HCT116 (cell line): ENCODE data around the gene PEX1. TPM values are rescaled to one million over a fixed set of nuclear protein-coding genes. Genes with fewer than 3 reads are reported as not detected.

Source experiments
- ATAC-seq: fragments of 200-7000 bp; cut with Tn5 transposase; 2 replicates; pipeline ENCODE4 v1.9.1; 2020; ENCODE audit warnings: mild to moderate bottlenecking, moderate library complexity
- BruUV-seq: library from RNA; stranded (reverse); fragments of 400-500 nt; replicated peaks from 2 replicates; lab custom pipeline; 2021; lab: Mats Ljungman, UMichigan
- CTCF ChIA-PET: fragments of 300-600 bp; sonication (Branson Sonifier 250); formaldehyde crosslinking; loops from one replicate; lab custom pipeline; 2021; ENCODE audit warnings: antibody characterized with exemption; lab: Charles Lee
- POLR2A ChIA-PET: fragments of 300-600, 350-600 bp; sonication (Branson Sonifier 250); formaldehyde crosslinking; loops from one replicate; lab custom pipeline; 2021; ENCODE audit warnings: antibody characterized with exemption; lab: Charles Lee
- RAD21 ChIA-PET, 2 experiments: fragments of 300-600 bp; sonication (Branson Sonifier 250); formaldehyde crosslinking; loops; one replicate each; lab custom pipeline; 2023; ENCODE audit warnings: low total read pairs in 2 of 2; ENCODE audit not compliant: uncharacterized antibody in 2 of 2, unreplicated experiment in 2 of 2, low non-redundant PET in 1 of 2; lab: Charles Lee
- DNase-seq: peaks from one replicate; pipeline ENCODE4 v3.0.0-alpha.2; 2010; ENCODE audit warnings: low read depth, low spot score
- H2AFZ ChIP-seq: fragments of 200-600 bp; shearing (Covaris generic), sonication (generic); 2 replicates; pipeline ENCODE4 v1.6.1; 2017; ENCODE audit warnings: low read depth, mixed run types, mixed read lengths, antibody characterized with exemption, low read length; ENCODE audit not compliant: poor library complexity, severe bottlenecking
- H3K27ac ChIP-seq: 2 replicates; pipeline ENCODE4 v1.5.1; 2012; ENCODE audit warnings: low read depth, low read length
- H3K27me3 ChIP-seq: fragments of 200-600 bp; sonication (generic); 2 replicates; pipeline ENCODE4 v1.6.1; 2016; ENCODE audit warnings: mixed run types, low read length, mixed read lengths; ENCODE audit not compliant: insufficient read depth
- H3K36me3 ChIP-seq, 2 experiments: fragments of 200-500 bp in 1 of 2; fragments of 200-600 bp in 1 of 2; sonication (Bioruptor generic) in 1 of 2; sonication (generic) in 1 of 2; 2 replicates each; pipeline versions ENCODE4 v1.5.1 to v1.6.1; 2014 to 2016; ENCODE audit warnings: low read length in 2 of 2, inconsistent platforms in 1 of 2, mixed read lengths in 1 of 2, mixed run types in 1 of 2; ENCODE audit not compliant: insufficient read depth in 2 of 2, control insufficient read depth in 1 of 2
- H3K4me1 ChIP-seq, 2 experiments: fragments of 200-600 bp in 1 of 2; sonication (generic) in 1 of 2; 2 replicates each; pipeline versions ENCODE4 v1.5.1 to v1.6.1; 2012 to 2017; ENCODE audit warnings: low read length in 2 of 2, inconsistent platforms in 1 of 2, mild to moderate bottlenecking in 1 of 2, mixed read lengths in 1 of 2, mixed run types in 1 of 2, moderate library complexity in 1 of 2; ENCODE audit not compliant: insufficient read depth in 2 of 2, control insufficient read depth in 1 of 2
- H3K4me2 ChIP-seq: fragments of 200-600 bp; sonication (generic); 2 replicates; pipeline ENCODE4 v1.6.1; 2017; ENCODE audit warnings: mixed run types, low read length, mixed read lengths
- H3K4me3 ChIP-seq, 2 experiments: fragments of 200-600 bp in 1 of 2; sonication (generic) in 1 of 2; replicated peaks in 1 of 2; 2 replicates each; pipeline ENCODE4 v1.5.1; 2011 to 2016; ENCODE audit warnings: low read length in 2 of 2, control low read depth in 1 of 2, low read depth in 1 of 2, mild to moderate bottlenecking in 1 of 2, mixed read lengths in 1 of 2, mixed run types in 1 of 2
- H3K79me2 ChIP-seq: fragments of 200-600 bp; sonication (generic); 2 replicates; pipeline ENCODE4 v1.6.1; 2017; ENCODE audit warnings: mild to moderate bottlenecking, mixed run types, low read length, moderate library complexity, mixed read lengths; ENCODE audit not compliant: insufficient read depth
- H3K9ac ChIP-seq: fragments of 200-600 bp; sonication (generic); 2 replicates; pipeline ENCODE4 v1.6.1; 2016; ENCODE audit warnings: low read length, mixed read lengths
- H3K9me2 ChIP-seq: fragments of 200-600 bp; sonication (generic), shearing (Covaris generic); 2 replicates; pipeline ENCODE4 v1.6.1; 2017; ENCODE audit warnings: mixed run types, mild to moderate bottlenecking, moderate library complexity; ENCODE audit not compliant: insufficient read depth
- H3K9me3 ChIP-seq, 2 experiments: fragments of 200-500 bp in 1 of 2; fragments of 200-600 bp in 1 of 2; sonication (Bioruptor generic) in 1 of 2; sonication (generic) in 1 of 2; 2 replicates each; pipeline ENCODE4 v1.6.1; 2014 to 2017; ENCODE audit warnings: low read length in 2 of 2, mixed read lengths in 2 of 2, inconsistent platforms in 1 of 2, low read depth in 1 of 2, mild to moderate bottlenecking in 1 of 2, mixed run types in 1 of 2, moderate library complexity in 1 of 2; ENCODE audit not compliant: control insufficient read depth in 1 of 2, insufficient read depth in 1 of 2
- H4K20me1 ChIP-seq: fragments of 200-600 bp; sonication (generic), shearing (Covaris generic); 2 replicates; pipeline ENCODE4 v1.6.1; 2017; ENCODE audit warnings: mixed run types, mild to moderate bottlenecking, moderate library complexity; ENCODE audit not compliant: insufficient read depth
- CBX3 ChIP-seq: IDR thresholded peaks from 2 replicates; pipeline ENCODE4 v1.6.1; 2012; ENCODE audit warnings: low read depth
- CEBPB ChIP-seq: IDR thresholded peaks from 2 replicates; pipeline ENCODE4 v1.6.1; 2012; ENCODE audit warnings: low read depth
- EGR1 ChIP-seq: IDR thresholded peaks from 2 replicates; pipeline ENCODE4 v1.6.1; 2012; ENCODE audit warnings: low read depth
- ELF1 ChIP-seq: IDR thresholded peaks from 2 replicates; pipeline ENCODE4 v1.6.1; 2012; ENCODE audit warnings: low read depth, borderline replicate concordance
- EZH2 ChIP-seq: fragments of 200-600 bp; sonication (generic); IDR thresholded peaks from 2 replicates; pipeline ENCODE4 v1.6.1; 2017; ENCODE audit warnings: antibody characterized with exemption, mixed run types
- EZH2phosphoT487 ChIP-seq: fragments of 200-600 bp; IDR thresholded peaks from 2 replicates; pipeline ENCODE4 v1.6.1; 2018; ENCODE audit warnings: antibody characterized with exemption, borderline replicate concordance
- FOSL1 ChIP-seq: IDR thresholded peaks from 2 replicates; pipeline ENCODE4 v1.6.1; 2012; ENCODE audit warnings: low read depth
- JUND ChIP-seq: IDR thresholded peaks from 2 replicates; pipeline ENCODE4 v1.6.1; 2012
- POLR2A ChIP-seq: IDR thresholded peaks from 2 replicates; pipeline ENCODE4 v1.7.0; 2011; ENCODE audit warnings: borderline replicate concordance; ENCODE audit not compliant: insufficient read depth, insufficient read length; ENCODE audit errors: extremely low read depth
- POLR2AphosphoS5 ChIP-seq: IDR thresholded peaks from 2 replicates; pipeline ENCODE4 v1.6.1; 2011; ENCODE audit warnings: mild to moderate bottlenecking, low read depth, low read length, moderate library complexity
- RAD21 ChIP-seq: IDR thresholded peaks from 2 replicates; pipeline ENCODE4 v1.6.1; 2012; ENCODE audit warnings: low read depth, mild to moderate bottlenecking
- TCF7L2 ChIP-seq: IDR thresholded peaks from 2 replicates; pipeline ENCODE4 v1.7.0; 2011; ENCODE audit warnings: borderline replicate concordance, inconsistent platforms; ENCODE audit not compliant: insufficient read depth, insufficient read length; ENCODE audit errors: extremely low read depth
- intact Hi-C: fragments of 100-400 bp; cut with micrococcal nuclease; formaldehyde crosslinking; loops from 2 replicates; pipeline ENCODE4 v1.10.0; 2022
- total RNA-seq: library from RNA; stranded (reverse); gene quantifications from one replicate; pipeline ENCODE4 v1.2.1, GENCODE V29; 2021; ENCODE audit not compliant: unreplicated experiment
- TF ChIP-seq, protein P1 (sequence below): IDR thresholded peaks from 2 replicates; pipeline ENCODE4 v1.6.1; 2012
- TF ChIP-seq, protein P2 (sequence below): IDR thresholded peaks from 2 replicates; pipeline ENCODE4 v1.6.1; 2012
- TF ChIP-seq, protein P3 (sequence below), 3 experiments: fragments of 200-600 bp in 1 of 3; sonication (generic) in 1 of 3; IDR thresholded peaks in 2 of 3; conservative IDR thresholded peaks in 1 of 3; 2 replicates each; pipeline ENCODE4 v1.5.1; 2012 to 2017; ENCODE audit warnings: low read depth in 2 of 3, low read length in 2 of 3, antibody characterized with exemption in 1 of 3, borderline replicate concordance in 1 of 3, control low read depth in 1 of 3, mild to moderate bottlenecking in 1 of 3, mixed read lengths in 1 of 3, mixed run types in 1 of 3, moderate library complexity in 1 of 3; ENCODE audit not compliant: insufficient read depth in 1 of 3

The PEX1 gene
- total RNA-seq, 1 experiment from 2014 or later, result 13.1 TPM

DNA sequence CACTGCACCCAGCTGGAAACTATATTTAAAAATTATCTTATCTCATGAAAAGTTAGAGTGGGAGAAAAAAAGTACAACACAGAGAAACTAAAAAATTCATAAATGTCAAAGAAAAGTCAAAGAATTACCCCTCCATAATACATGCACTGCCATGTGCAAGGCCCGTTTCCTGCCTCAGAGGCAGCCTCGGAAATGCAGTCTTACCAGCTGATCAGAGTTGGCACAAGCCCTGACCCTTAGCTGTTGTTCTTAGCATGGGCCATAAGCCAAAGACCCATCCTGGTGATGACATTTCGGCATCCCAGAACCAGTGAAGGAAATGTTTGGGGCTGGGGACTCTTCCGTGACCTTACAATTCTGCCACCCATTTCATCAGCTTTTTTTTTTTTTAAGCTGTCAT is 21.9 kb upstream of the PEX1 start:
- no TSS peak for BruUV-seq
- no peak for TF ChIP-seq POLR2A
- no peak for TF ChIP-seq TCF7L2
- TF ChIP-seq ELF1, result no peak
- no peak for TF ChIP-seq EZH2phosphoT487
- TF ChIP-seq, protein P1, sequence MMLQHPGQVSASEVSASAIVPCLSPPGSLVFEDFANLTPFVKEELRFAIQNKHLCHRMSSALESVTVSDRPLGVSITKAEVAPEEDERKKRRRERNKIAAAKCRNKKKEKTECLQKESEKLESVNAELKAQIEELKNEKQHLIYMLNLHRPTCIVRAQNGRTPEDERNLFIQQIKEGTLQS, result no peak
- no peak for TF ChIP-seq POLR2AphosphoS5
- TF ChIP-seq, protein P2, sequence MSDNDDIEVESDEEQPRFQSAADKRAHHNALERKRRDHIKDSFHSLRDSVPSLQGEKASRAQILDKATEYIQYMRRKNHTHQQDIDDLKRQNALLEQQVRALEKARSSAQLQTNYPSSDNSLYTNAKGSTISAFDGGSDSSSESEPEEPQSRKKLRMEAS, result no peak
- no peak for TF ChIP-seq EZH2
- TF ChIP-seq CBX3, result no peak
- TF ChIP-seq FOSL1, result no peak
- TF ChIP-seq, protein P3, sequence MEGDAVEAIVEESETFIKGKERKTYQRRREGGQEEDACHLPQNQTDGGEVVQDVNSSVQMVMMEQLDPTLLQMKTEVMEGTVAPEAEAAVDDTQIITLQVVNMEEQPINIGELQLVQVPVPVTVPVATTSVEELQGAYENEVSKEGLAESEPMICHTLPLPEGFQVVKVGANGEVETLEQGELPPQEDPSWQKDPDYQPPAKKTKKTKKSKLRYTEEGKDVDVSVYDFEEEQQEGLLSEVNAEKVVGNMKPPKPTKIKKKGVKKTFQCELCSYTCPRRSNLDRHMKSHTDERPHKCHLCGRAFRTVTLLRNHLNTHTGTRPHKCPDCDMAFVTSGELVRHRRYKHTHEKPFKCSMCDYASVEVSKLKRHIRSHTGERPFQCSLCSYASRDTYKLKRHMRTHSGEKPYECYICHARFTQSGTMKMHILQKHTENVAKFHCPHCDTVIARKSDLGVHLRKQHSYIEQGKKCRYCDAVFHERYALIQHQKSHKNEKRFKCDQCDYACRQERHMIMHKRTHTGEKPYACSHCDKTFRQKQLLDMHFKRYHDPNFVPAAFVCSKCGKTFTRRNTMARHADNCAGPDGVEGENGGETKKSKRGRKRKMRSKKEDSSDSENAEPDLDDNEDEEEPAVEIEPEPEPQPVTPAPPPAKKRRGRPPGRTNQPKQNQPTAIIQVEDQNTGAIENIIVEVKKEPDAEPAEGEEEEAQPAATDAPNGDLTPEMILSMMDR (IDR thresholded peaks at IDR 0.05 in 2 of 3, conservative IDR thresholded peaks at IDR 0.05 in 1 of 3; ENCODE audit: borderline replicate concordance in 1 of 3, insufficient read depth in 1 of 3, low read depth in 2 of 3, low read length in 2 of 3), result no peak
- no peak for TF ChIP-seq RAD21
- no peak for TF ChIP-seq EGR1
- no peak for TF ChIP-seq JUND
- no peak for TF ChIP-seq CEBPB
- intact Hi-C loops, result no loop called here
- H3K4me1 ChIP-seq, result no peaks in the 10 kb centered on the region
- H4K20me1 ChIP-seq, result no peaks in the 10 kb centered on the region
- H3K79me2 ChIP-seq, result no peaks in the 10 kb centered on the region
- no peak overlapping the region for H3K27ac ChIP-seq
- POLR2A ChIA-PET, result no interaction called here
- H2AFZ ChIP-seq, result no peak overlapping the region
- CTCF ChIA-PET, result no interaction called here
- no peaks in the 10 kb centered on the region for H3K36me3 ChIP-seq
- no peak for ATAC-seq
- no peaks in the 10 kb centered on the region for H3K9me2 ChIP-seq
- no peaks in the 10 kb centered on the region for H3K27me3 ChIP-seq
- H3K9ac ChIP-seq, result no peak overlapping the region
- H3K4me3 ChIP-seq, result no peak overlapping the region
- H3K9me3 ChIP-seq, result no peaks in the 10 kb centered on the region
- RAD21 ChIA-PET, result no interaction called here
- DNase-seq, result no peak
- no peak overlapping the region for H3K4me2 ChIP-seq
